Stimulated activated CD8-positive, alpha-beta memory T cell treated with anti-CD3 and anti-CD28 coated beads, Interleukin-15, amount 100 ng/mL, for 4 hours (primary cell): ENCODE data around the gene HEYL.
"Not testable (repeated sequence)": the region's sequence is repeated elsewhere in the genome, so short reads cannot be mapped to it uniquely, and the experiment has no call there.

Experiments used
- DNase-seq, 2 donors: peaks; one replicate each; pipeline ENCODE4 v3.0.0-alpha.2; 2020; ENCODE audit warnings: low read depth in 2 of 2

HEYL gene

DNA sequence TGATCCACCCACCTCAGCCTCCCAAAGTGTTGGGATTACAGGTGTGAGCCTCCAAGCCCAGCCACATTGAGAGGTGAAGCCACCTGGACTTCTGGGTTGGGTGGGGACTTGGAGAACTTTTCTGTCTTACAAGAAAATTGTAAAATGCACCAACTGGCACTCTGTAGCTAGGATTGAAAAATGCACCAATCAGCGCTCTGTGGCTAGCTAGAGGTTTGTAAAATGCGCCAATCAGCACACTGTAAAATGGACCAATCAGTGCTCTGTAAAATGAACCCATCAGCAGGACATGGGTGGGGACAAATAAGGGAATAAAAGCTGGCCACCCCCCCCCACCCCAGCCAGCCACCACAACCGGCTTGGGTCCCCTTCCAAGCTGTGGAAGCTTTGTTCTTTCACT is 35.8 kb downstream of the HEYL start:
- DNase-seq, result not testable (repeated sequence)

DNA sequence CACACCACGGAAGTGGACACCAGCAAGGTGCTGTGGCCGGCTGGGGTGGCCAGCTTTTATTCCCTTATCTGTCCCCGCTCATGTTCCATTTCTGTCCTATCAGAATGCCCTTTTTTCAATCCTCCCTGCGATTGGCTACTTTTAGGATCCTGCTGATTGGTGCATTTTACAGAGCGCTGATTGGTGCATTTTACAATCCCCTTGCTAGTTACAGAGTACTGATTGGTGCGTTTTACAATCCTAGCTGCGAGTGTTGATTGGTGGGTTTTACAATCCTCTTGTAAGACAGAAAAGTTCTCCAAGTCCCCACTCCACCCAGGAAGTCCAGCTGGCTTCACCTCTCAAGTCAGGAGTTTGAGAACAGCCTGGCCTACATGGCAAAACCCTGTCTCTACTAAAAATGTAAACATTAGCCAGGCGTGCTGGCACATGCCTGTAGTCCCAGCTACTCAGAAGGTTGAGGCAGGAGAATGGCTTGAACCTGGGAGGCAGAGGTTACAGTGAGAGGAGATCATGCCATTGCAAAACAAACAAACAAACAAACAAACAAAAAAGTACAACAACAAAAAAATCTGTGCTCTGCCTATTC is 37.7 kb downstream of the HEYL start:
- DNase-seq, result not testable (repeated sequence)

DNA sequence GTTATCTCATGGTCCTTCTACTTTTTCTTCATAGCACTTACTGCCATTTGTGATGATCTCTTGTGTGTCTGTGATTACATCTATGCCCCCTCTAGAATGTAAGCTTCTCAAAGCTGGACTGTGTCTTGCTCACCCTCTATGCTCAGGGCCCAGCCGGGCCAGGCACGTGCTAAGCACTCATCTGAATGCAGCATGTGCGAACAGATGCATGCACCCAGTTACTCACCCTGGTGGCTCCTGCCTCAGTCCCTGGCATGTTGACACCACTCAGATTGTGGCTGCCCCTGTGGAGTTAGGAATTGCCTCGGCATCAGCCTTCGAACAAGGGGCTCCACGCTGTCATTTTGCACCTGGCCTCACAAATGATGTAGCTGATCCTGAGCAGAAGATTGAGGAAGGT is 43.3 kb downstream of the HEYL start:
- DNase-seq, result no peak

DNA sequence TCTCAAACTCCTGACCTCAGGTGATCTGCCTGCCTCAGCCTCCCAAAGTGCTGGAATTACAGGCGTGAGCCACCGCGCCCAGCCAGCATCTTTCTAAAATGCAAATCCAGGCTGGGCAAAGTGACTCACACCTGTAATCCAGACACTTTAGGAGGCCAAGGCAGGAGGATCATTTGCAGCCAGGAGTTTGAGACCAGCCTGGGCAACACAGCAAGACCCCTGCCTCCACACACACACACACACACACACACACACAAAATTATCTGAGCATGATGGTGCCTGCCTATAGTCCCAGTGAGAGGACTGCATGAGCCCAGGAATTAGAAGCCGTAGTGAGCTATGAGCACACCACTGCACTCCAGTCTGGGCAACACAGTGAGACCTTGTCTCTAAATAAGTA is 46.1 kb downstream of the HEYL start:
- DNase-seq, result no peak

DNA sequence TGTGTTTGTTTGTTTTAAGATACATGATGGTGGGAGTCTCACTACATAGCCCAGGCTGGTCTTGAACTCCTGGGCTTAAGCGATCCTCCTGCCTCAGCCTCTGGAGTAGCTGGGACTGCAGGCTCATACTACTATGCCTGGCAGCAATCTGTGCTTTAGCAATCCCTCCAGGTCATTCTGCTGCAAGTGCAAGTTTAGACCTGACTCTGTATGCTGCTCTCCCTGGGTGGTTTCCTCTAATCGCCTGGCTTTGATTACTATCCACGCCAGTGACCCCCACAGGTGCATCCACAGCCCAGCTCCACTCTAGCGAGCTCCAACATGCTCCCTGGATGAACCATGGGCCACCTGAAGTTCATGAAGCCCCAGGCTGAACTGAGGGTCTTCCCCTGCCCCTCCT is 47.4 kb downstream of the HEYL start:
- DNase-seq, result no peak

DNA sequence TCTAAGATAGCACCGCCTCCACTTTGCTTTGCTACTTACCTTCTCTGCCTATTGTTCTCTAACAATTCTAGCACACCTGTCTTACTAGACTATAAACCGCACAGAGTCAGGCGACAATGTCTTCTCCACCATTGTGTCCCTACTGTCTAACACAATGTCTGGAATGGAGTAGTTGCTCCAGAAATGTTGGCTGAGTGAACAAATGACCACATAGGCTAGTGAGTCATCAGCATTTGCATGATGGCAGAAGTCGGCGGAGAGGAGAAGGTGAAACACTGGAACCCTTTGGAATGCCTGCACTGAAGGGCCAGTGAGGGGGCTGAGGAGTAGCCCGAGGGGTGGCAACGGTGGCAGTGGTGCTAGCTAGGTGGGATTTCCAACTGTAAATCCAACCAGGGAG is 48.9 kb downstream of the HEYL start:
- no peak for DNase-seq

DNA sequence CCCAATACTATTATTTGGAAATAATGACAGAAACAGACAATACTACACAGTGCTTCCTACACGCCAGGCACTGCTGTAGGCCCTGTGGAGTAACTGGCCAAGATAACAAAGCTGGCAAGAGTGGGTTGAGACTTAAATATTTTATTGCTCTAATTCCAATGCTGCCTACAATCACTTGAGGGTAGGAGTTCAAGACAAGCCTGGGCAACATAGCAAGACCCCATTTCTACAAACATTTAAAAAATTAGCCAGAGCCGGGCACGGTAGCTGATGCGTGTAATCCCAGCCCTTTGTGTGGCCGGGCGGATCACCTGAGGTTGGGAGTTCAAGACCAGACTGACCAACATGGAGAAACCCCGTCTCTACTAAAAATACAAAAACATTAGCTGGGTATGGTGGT is 53.5 kb downstream of the HEYL start:
- DNase-seq, result no peak

DNA sequence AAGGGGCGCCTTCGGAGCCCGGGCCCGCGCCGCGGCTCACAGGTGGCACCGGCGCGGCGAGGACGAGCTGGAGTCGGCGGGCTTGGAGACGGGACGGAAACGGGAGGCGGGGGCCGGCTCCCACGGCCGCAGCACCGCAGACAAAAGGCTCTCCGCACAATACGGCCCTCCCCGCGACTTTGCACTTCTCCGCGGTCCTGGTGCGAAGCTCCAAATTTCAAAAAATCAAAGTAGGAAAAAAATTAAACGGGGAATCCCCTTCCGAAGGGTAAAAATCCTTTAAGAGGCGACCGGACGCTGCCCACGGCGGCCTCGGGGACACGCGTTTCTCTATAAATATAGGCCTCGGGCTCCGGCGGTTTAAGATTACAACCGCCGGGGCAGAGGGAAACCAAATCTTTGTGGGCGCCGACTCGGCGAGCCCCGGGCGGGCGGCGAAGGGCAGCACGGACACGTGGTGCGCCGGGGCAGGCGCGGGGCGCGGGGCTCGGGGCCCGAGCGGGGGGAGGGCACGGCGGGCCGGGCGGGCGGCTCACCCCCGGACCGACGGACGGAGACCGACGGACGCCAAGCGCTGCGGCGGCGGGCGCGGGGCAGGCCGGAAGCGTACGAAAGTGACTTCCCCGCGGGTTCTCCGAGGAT is 63.3 kb downstream of the HEYL start:
- peak in 1 of 2 donors; percentile 3 for DNase-seq

DNA sequence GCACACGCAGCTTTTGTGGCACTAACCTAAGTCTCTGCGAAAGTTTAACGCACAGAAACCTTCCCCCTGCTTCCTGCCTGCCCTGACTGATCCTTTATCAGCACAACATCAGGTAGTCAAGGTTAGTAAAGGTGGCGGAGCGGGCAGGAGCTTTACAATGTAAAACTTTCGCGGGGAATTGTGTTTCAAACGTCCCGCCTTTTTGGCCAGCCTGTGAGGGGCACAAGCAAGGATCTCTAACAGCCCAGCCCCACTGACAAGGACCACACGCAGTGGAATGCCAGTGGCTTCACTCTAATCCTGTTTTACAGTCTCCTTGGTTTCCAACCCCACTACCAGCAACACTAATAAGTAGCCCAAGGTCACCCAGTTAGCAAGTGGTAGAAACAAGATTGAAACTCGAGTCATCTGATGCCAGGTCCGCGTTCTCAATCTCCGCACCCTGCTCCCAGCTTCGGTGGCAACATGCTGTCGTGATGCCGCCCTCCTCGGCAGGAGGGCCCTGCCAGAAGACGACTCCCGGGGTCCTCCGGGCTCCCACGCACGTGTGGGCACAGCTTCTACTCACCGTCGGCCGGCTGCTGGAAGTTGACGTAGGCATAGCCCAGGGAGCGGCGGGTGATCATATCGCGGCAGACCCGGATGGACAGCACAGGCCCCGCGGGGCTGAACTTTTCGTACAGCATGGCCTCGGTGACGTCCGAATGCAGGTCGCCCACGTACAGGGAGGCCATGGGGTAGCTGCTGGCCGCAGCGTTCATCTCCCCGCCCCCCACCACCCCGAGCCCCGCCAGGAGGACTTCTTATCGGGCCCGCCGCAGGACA is 64.0 kb downstream of the HEYL start:
- peak; percentile 37 to 50 for DNase-seq

DNA sequence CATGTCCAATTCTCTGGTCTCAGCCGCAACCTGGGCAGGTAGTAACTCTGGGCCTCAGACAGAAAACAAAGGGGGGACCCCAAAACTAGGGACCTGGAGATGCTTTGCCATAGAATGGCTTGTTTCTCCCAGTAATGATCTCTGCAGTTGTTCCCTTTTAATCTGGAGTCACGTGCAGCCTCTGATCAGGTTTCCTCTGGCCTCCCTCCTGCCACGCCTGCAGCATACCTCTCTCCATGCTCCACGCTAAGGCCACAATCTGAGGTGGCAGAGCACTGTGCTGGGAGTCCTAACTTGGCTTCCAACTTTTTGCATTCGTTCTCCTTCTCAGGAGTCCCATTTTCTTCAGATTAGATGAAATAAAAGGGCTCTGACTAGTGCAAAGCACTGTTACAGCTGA is 64.8 kb downstream of the HEYL start:
- no peak for DNase-seq
